ENCODE results near the gene CTNNAL1.

Gene CTNNAL1

GRCh38 chr9:108994695-108995094 lies 18.6 kb downstream of the CTNNAL1 start:
- TF ChIP-seq CTCF (IDR thresholded peaks at IDR 0.05; ENCODE audit: low read depth, low read length): no peak

GRCh38 chr9:108991479-108991878 lies 21.8 kb downstream of the CTNNAL1 start:
- TF ChIP-seq CTCF (IDR thresholded peaks at IDR 0.05; ENCODE audit: low read depth, low read length): no peak
- no peak for DNase-seq (ENCODE audit: extremely low read depth, low read depth)

More at GRCh38 chr9:108994695-108995094, 18.6 kb downstream of the CTNNAL1 start:
- no peak for DNase-seq (ENCODE audit: extremely low read depth, low read depth)

GRCh38 chr9:108983885-108984284 lies 29.4 kb downstream of the CTNNAL1 start:
- no peak for TF ChIP-seq CTCF (IDR thresholded peaks at IDR 0.05; ENCODE audit: low read depth, low read length)
- no peak for DNase-seq (ENCODE audit: extremely low read depth, low read depth)

GRCh38 chr9:108980893-108981292 lies 32.4 kb downstream of the CTNNAL1 start:
- no peak for TF ChIP-seq CTCF (IDR thresholded peaks at IDR 0.05; ENCODE audit: low read depth, low read length)
- no peak for DNase-seq (ENCODE audit: extremely low read depth, low read depth)

GRCh38 chr9:108978205-108978604 lies 35.1 kb downstream of the CTNNAL1 start:
- no peak for DNase-seq (ENCODE audit: extremely low read depth, low read depth)
- no peak for TF ChIP-seq CTCF (IDR thresholded peaks at IDR 0.05; ENCODE audit: low read depth, low read length)

- no peak for DNase-seq (ENCODE audit: extremely low read depth, low read depth)
These were observed 39.4 kb downstream of the CTNNAL1 start for GRCh38 chr9:108973895-108974294.

GRCh38 chr9:108972626-108973209 lies 40.6 kb downstream of the CTNNAL1 start:
- DNase-seq (ENCODE audit: extremely low read depth, low read depth): no peak
- TF ChIP-seq CTCF (IDR thresholded peaks at IDR 0.05; ENCODE audit: low read depth, low read length): no peak

More at GRCh38 chr9:108973895-108974294, 39.4 kb downstream of the CTNNAL1 start:
- no peak for TF ChIP-seq CTCF (IDR thresholded peaks at IDR 0.05; ENCODE audit: low read depth, low read length)

All from AG09319 (cell line).